ENCODE data around the gene GIT2.

DNA sequence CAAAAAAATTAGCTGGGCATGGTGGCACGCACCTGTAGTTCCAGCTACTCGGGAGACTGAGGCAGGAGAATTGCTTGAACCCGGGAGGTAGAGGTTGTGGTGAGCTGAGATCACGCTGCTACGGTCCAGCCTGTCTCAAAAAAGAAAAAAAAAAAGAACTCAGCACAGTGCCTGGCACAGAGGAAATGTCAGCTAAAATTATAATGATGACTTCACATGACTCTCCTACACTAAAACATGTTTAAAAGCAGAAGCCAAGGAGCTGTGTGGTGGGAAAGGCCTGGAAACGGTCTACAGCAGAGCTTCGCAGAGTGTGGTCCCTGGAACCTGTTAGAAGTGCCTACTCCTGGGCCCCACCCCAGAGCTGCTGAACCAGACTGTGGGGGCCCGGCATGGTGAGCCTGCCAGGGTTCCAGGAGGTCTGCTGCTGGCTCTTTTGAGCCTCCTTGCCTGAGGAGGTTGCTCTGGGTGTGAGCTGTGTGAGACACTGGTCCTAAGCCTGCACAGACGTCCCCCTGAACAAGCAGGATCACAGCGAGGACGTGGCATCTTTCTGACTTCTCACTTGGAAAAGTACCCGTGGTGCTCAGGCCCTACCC is 68.0 kb downstream of the GIT2 start:
- TF ChIP-seq EZH2phosphoT487 (IDR thresholded peaks at IDR 0.05; ENCODE audit: insufficient read depth, low read depth), result no peak
- TF ChIP-seq EZH2 (IDR thresholded peaks at IDR 0.05; ENCODE audit: insufficient read depth, poor library complexity, severe bottlenecking), result no peak
